ENCODE measurements around the gene NXPE3.

DNA sequence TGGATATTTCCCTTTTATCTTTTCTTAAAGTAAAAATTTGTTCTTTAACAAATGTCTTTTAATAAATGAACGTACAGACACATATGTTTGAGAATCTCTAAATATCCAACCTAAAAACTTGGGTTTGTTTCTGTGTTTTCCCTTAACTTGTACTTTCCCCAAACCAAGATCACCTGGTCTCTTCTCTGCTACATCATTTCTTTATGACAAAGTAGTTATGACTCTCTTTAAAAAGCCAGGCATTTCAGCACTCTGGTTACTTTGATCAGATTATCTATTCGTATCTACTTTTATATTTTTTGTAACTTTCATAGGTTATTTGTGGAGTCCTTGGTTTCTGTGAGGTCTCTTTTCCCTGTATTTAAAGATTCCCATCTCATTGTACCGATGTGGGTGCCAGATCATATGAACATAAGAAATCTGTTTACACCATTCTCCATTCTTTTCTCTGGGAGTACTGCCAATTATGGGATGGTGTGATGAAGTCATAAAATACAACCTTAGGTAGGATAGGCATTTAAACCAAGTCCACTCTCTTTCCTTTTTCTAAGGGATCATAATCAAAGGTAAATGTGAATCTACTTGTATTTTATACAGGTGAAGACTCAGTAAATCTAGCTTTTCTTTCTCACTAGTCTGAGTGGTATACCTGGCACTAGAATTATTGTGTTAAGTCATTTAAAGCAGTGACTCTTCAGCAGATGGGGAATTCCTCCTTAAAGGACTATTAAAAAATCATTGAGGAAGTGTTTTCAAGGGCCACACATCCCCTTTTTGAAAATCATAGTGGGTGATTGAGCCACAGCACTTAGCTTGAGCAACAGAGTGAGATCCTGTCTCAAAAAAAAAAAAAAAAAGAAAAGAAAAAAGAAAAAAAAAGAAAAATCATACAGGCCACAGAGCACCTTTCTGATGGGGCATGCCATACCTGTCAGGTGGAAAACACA, 57.9 kb downstream of the NXPE3 start:
- TF ChIP-seq, protein P1, sequence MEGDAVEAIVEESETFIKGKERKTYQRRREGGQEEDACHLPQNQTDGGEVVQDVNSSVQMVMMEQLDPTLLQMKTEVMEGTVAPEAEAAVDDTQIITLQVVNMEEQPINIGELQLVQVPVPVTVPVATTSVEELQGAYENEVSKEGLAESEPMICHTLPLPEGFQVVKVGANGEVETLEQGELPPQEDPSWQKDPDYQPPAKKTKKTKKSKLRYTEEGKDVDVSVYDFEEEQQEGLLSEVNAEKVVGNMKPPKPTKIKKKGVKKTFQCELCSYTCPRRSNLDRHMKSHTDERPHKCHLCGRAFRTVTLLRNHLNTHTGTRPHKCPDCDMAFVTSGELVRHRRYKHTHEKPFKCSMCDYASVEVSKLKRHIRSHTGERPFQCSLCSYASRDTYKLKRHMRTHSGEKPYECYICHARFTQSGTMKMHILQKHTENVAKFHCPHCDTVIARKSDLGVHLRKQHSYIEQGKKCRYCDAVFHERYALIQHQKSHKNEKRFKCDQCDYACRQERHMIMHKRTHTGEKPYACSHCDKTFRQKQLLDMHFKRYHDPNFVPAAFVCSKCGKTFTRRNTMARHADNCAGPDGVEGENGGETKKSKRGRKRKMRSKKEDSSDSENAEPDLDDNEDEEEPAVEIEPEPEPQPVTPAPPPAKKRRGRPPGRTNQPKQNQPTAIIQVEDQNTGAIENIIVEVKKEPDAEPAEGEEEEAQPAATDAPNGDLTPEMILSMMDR (IDR thresholded peaks at IDR 0.05) = no peak
- no peak for TF ChIP-seq POLR2A (IDR thresholded peaks at IDR 0.05)

Data from Peyer's patch (tissue), 4 donors.